ENCODE results near the gene EIF4H. TPM values are rescaled to one million over a fixed set of nuclear protein-coding genes. Genes with fewer than 3 reads are reported as not detected.

EIF4H gene
- total RNA-seq, 1 experiment from 2014 or later, result 318 TPM

DNA sequence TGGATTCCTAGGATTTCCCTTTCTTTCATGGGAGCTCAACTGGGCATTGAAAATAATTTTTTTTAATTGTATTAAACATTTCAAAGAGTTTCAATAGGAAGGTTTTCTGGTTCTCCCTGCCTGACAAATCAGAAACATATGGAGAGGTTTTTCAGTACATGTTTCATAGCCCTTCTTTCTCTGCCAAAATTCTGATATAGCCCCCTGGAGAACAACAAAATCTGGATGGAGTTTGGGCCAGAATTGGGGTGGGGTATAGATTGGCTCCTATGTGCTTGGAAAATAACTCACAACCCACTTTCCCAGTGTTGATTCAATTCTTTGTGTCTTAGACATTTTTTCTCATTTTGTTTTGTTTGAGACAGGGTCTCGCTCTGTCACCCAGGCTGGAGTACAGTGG is 24.6 kb upstream of the EIF4H start:
- ATAC-seq, result no peak
- Histone ChIP-seq H3K4me1 (ENCODE audit: control insufficient read depth, insufficient read depth, low read length) (no peaks in the 10 kb centered on the region), H3K4me3 (ENCODE audit: low read depth in 2 of 2, low read length in 2 of 2) (no peak overlapping the region), H3K27me3 (ENCODE audit: control insufficient read depth, insufficient read depth, low read length) (no peaks in the 10 kb centered on the region), H3K27ac (ENCODE audit: low read length) (no peak overlapping the region), H3K9me3 (ENCODE audit: control insufficient read depth, insufficient read depth, low read depth, low read length) (no peaks in the 10 kb centered on the region), H3K36me3 (ENCODE audit: control insufficient read depth, insufficient read depth, low read length) (no peaks in the 10 kb centered on the region)
- POLR2A ChIA-PET, result no interaction called here
- no TSS peak for BruUV-seq (replicated peaks)
- no peak for TF ChIP-seq SIN3A (IDR thresholded peaks at IDR 0.05; ENCODE audit: borderline replicate concordance, insufficient read depth, low read depth, low read length)
- in situ Hi-C loops (cut with HindIII; ENCODE audit: low pct_unique_long_range_greater_than_20kb, low sequenced_read_pairs), result no loop called here
- DNase-seq (ENCODE audit: low read depth, low spot score), result no peak
- intact Hi-C loops (cut with micrococcal nuclease; ENCODE audit: unreplicated experiment), result no loop called here
- CTCF ChIA-PET, result no interaction called here

DNA sequence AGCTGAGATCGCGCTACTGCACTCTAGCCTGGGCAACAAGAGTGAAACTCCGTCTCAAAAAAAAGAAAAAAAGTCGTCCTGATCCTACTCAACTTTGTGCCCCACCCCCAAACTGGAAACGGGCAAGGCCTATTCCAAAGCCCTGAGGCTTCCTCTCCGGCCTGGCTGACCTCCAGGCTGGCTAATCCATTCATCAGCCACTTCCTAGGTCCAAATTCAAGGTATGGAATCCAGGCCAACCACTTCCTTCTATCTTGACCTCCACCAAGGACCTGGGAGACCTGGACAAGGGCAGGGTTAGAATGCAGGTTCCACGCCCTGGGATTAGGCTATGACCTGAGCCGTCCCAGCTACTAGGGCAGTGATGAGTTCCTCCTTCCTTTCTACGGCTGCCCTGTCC is 20.4 kb upstream of the EIF4H start:
- DNase-seq (ENCODE audit: low read depth, low spot score), result no peak
- POLR2A ChIA-PET, result no interaction called here
- H3K36me3 ChIP-seq (ENCODE audit: control insufficient read depth, insufficient read depth, low read length), result no peaks in the 10 kb centered on the region
- in situ Hi-C loops (cut with HindIII; ENCODE audit: low pct_unique_long_range_greater_than_20kb, low sequenced_read_pairs) (no loop called here), intact Hi-C loops (cut with micrococcal nuclease; ENCODE audit: unreplicated experiment) (no loop called here)
- H3K4me1 ChIP-seq (ENCODE audit: control insufficient read depth, insufficient read depth, low read length), result no peaks in the 10 kb centered on the region
- ATAC-seq, result no peak
- BruUV-seq (replicated peaks), result no TSS peak
- no peak overlapping the region for H3K4me3 ChIP-seq (ENCODE audit: low read depth in 2 of 2, low read length in 2 of 2)
- no peak for TF ChIP-seq SIN3A (IDR thresholded peaks at IDR 0.05; ENCODE audit: borderline replicate concordance, insufficient read depth, low read depth, low read length)
- TF ChIP-seq, protein P1, sequence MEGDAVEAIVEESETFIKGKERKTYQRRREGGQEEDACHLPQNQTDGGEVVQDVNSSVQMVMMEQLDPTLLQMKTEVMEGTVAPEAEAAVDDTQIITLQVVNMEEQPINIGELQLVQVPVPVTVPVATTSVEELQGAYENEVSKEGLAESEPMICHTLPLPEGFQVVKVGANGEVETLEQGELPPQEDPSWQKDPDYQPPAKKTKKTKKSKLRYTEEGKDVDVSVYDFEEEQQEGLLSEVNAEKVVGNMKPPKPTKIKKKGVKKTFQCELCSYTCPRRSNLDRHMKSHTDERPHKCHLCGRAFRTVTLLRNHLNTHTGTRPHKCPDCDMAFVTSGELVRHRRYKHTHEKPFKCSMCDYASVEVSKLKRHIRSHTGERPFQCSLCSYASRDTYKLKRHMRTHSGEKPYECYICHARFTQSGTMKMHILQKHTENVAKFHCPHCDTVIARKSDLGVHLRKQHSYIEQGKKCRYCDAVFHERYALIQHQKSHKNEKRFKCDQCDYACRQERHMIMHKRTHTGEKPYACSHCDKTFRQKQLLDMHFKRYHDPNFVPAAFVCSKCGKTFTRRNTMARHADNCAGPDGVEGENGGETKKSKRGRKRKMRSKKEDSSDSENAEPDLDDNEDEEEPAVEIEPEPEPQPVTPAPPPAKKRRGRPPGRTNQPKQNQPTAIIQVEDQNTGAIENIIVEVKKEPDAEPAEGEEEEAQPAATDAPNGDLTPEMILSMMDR (IDR thresholded peaks at IDR 0.05), result no peak
- TF ChIP-seq POLR2AphosphoS5 (IDR thresholded peaks at IDR 0.05; ENCODE audit: low read depth, low read length), result no peak
- TF ChIP-seq TCF7L2 (IDR thresholded peaks at IDR 0.05; ENCODE audit: low read depth, low read length), result no peak
- TF ChIP-seq, protein P2, sequence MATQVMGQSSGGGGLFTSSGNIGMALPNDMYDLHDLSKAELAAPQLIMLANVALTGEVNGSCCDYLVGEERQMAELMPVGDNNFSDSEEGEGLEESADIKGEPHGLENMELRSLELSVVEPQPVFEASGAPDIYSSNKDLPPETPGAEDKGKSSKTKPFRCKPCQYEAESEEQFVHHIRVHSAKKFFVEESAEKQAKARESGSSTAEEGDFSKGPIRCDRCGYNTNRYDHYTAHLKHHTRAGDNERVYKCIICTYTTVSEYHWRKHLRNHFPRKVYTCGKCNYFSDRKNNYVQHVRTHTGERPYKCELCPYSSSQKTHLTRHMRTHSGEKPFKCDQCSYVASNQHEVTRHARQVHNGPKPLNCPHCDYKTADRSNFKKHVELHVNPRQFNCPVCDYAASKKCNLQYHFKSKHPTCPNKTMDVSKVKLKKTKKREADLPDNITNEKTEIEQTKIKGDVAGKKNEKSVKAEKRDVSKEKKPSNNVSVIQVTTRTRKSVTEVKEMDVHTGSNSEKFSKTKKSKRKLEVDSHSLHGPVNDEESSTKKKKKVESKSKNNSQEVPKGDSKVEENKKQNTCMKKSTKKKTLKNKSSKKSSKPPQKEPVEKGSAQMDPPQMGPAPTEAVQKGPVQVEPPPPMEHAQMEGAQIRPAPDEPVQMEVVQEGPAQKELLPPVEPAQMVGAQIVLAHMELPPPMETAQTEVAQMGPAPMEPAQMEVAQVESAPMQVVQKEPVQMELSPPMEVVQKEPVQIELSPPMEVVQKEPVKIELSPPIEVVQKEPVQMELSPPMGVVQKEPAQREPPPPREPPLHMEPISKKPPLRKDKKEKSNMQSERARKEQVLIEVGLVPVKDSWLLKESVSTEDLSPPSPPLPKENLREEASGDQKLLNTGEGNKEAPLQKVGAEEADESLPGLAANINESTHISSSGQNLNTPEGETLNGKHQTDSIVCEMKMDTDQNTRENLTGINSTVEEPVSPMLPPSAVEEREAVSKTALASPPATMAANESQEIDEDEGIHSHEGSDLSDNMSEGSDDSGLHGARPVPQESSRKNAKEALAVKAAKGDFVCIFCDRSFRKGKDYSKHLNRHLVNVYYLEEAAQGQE (IDR thresholded peaks at IDR 0.05; ENCODE audit: insufficient read depth in 1 of 2, low read depth in 2 of 2, low read length in 1 of 2), result no peak
- no peaks in the 10 kb centered on the region for H3K27me3 ChIP-seq (ENCODE audit: control insufficient read depth, insufficient read depth, low read length)
- no peaks in the 10 kb centered on the region for H3K9me3 ChIP-seq (ENCODE audit: control insufficient read depth, insufficient read depth, low read depth, low read length)
- CTCF ChIA-PET, result interaction anchor here (0.6 kb wide), 1 partner anchor 269 kb away, joined by 4 read pairs; no protein-coding TSS in a partner anchor
- H3K27ac ChIP-seq (ENCODE audit: low read length), result no peak overlapping the region

DNA sequence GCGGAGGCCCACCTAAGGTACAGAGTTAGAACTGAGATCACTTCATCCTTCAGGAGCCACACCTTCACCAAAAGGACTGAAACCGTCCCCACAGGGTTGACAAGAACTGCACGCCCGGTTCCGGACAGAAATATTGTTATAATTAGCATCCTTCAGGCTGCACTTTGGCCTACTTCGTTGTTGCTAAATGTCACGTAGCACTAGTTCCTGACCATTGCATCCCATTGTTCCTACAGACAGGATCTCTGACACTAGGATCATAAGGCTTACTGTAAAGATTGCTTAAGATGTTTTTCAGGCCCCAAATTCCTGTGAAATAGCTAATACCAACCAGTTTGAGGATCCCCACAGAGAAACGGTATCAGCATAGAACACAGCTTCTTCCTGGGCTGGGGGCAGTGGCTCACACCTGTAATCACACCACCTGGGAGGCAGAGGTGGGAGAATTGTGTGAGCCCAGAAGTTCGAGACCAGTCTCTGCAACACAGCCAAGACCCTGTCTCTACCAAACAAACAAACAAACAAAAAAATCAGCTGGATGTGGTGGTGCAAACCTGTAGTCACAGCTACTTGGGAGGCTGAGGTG is 18.3 kb upstream of the EIF4H start:
- H3K27me3 ChIP-seq (ENCODE audit: control insufficient read depth, insufficient read depth, low read length), result no peaks in the 10 kb centered on the region

More for the DNA sequence above, 18.3 kb upstream of the EIF4H start:
- ChIA-PET CTCF (no interaction called here), POLR2A (no interaction called here)
- TF ChIP-seq SIN3A (IDR thresholded peaks at IDR 0.05; ENCODE audit: borderline replicate concordance, insufficient read depth, low read depth, low read length) (no peak), TCF7L2 (IDR thresholded peaks at IDR 0.05; ENCODE audit: low read depth, low read length) (no peak), POLR2AphosphoS5 (IDR thresholded peaks at IDR 0.05; ENCODE audit: low read depth, low read length) (no peak)
- TF ChIP-seq, protein P2 (IDR thresholded peaks at IDR 0.05; ENCODE audit: insufficient read depth in 1 of 2, low read depth in 2 of 2, low read length in 1 of 2), result no peak
- TF ChIP-seq, protein P1 (IDR thresholded peaks at IDR 0.05), result no peak
- DNase-seq (ENCODE audit: low read depth, low spot score) (no peak), ATAC-seq (no peak)
- intact Hi-C loops (cut with micrococcal nuclease; ENCODE audit: unreplicated experiment), result no loop called here
- Histone ChIP-seq H3K36me3 (ENCODE audit: control insufficient read depth, insufficient read depth, low read length) (no peaks in the 10 kb centered on the region), H3K4me3 (ENCODE audit: low read depth in 2 of 2, low read length in 2 of 2) (no peak overlapping the region), H3K9me3 (ENCODE audit: control insufficient read depth, insufficient read depth, low read depth, low read length) (no peaks in the 10 kb centered on the region), H3K27ac (ENCODE audit: low read length) (no peak overlapping the region), H3K4me1 (ENCODE audit: control insufficient read depth, insufficient read depth, low read length) (no peaks in the 10 kb centered on the region)
- BruUV-seq (replicated peaks), result no TSS peak
- in situ Hi-C loops (cut with HindIII; ENCODE audit: low pct_unique_long_range_greater_than_20kb, low sequenced_read_pairs), result no loop called here

Measured in Panc1 (cell line).